A549 (cell line): ENCODE data around the gene ANKFN1.

Experiments
- EHMT2 ChIP-seq: fragments of 200-600 bp; sonication (generic); IDR thresholded peaks from 2 replicates; pipeline ENCODE4 v1.6.1; 2016; ENCODE audit warnings: antibody characterized with exemption, low read depth, mild to moderate bottlenecking, moderate library complexity
- EP300 ChIP-seq, 2 experiments: fragments of >200 bp; sonication (Bioruptor Twin); formaldehyde crosslinking; IDR thresholded peaks; 2 replicates in 1 of 2; 3 replicates in 1 of 2; pipeline ENCODE4 v1.6.1; 2016 to 2017
- HDAC2 ChIP-seq: fragments of 200-600 bp; sonication (generic); IDR thresholded peaks from 2 replicates; pipeline ENCODE4 v1.6.1; 2016
- JUNB ChIP-seq: fragments of >200 bp; sonication (Bioruptor Twin); formaldehyde crosslinking; IDR thresholded peaks from 2 replicates; pipeline ENCODE4 v1.6.1; 2016
- MAFK ChIP-seq: fragments of 450-650 bp; IDR thresholded peaks from 2 replicates; pipeline ENCODE4 v1.6.1; 2014; ENCODE audit not compliant: partially characterized antibody
- MAZ ChIP-seq: fragments of 150-350 bp; IDR thresholded peaks from 2 replicates; pipeline ENCODE4 v1.6.1; 2014; ENCODE audit warnings: antibody characterized with exemption, low read depth, low read length, borderline replicate concordance
- POLR2A ChIP-seq: IDR thresholded peaks from 2 replicates; pipeline ENCODE4 v1.6.1; 2012; ENCODE audit warnings: mild to moderate bottlenecking, low read length
- POLR2AphosphoS2 ChIP-seq: conservative IDR thresholded peaks from 2 replicates; pipeline ENCODE4 v1.6.1; 2012; ENCODE audit warnings: low read length, improper control_type of control experiment, inconsistent platforms
- RNF2 ChIP-seq: fragments of 200-600 bp; sonication (generic); IDR thresholded peaks from 2 replicates; pipeline ENCODE4 v1.6.1; 2016; ENCODE audit warnings: low read depth, mild to moderate bottlenecking, antibody characterized with exemption, moderate library complexity, borderline replicate concordance
- TF ChIP-seq, protein P1 (sequence below): fragments of 200-600 bp; sonication (generic); IDR thresholded peaks from 2 replicates; pipeline ENCODE4 v1.6.1; 2016; ENCODE audit warnings: antibody characterized with exemption, mild to moderate bottlenecking, moderate library complexity
- TF ChIP-seq, protein P2 (sequence below): fragments of >200 bp; sonication (Bioruptor Twin); formaldehyde crosslinking; IDR thresholded peaks from 3 replicates; pipeline ENCODE4 v1.5.1; 2016
- TF ChIP-seq, protein P3 (sequence below): IDR thresholded peaks from 2 replicates; pipeline ENCODE4 v1.6.1; 2012; ENCODE audit warnings: low read depth, borderline replicate concordance
- TF ChIP-seq, protein P4 (sequence below): fragments of >200 bp; sonication (Bioruptor Twin); formaldehyde crosslinking; IDR thresholded peaks from 3 replicates; pipeline ENCODE4 v1.6.1; 2016
- TF ChIP-seq, protein P5 (sequence below): fragments of 450-650 bp; IDR thresholded peaks from 2 replicates; pipeline ENCODE4 v1.6.1; 2014; ENCODE audit warnings: antibody characterized with exemption

DNA sequence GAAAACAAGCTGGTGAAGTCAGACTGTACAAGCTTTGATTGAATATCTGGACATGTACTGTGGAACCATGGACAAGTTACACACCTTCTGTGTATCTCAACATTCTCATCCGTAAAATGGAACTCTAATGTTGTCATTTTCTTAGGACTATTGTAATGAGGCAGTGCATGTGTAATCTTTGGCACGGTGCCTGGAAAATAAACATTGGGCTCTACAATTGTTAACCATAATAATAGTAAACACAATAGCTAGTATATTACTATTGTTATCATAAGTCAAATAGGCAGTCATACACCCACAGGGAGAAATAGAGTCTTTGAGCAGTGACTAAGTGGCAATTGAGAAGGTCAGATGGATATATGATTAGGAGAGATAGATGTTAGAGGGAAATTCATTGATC lies 39.8 kb upstream of the ANKFN1 start:
- TF ChIP-seq RNF2 (no peak), EP300 (IDR thresholded peaks at IDR 0.05) (no peak), MAFK (no peak), HDAC2 (no peak), POLR2A (no peak), MAZ (no peak), JUNB (no peak), POLR2AphosphoS2 (no peak), EHMT2 (no peak)
- TF ChIP-seq, protein P1, sequence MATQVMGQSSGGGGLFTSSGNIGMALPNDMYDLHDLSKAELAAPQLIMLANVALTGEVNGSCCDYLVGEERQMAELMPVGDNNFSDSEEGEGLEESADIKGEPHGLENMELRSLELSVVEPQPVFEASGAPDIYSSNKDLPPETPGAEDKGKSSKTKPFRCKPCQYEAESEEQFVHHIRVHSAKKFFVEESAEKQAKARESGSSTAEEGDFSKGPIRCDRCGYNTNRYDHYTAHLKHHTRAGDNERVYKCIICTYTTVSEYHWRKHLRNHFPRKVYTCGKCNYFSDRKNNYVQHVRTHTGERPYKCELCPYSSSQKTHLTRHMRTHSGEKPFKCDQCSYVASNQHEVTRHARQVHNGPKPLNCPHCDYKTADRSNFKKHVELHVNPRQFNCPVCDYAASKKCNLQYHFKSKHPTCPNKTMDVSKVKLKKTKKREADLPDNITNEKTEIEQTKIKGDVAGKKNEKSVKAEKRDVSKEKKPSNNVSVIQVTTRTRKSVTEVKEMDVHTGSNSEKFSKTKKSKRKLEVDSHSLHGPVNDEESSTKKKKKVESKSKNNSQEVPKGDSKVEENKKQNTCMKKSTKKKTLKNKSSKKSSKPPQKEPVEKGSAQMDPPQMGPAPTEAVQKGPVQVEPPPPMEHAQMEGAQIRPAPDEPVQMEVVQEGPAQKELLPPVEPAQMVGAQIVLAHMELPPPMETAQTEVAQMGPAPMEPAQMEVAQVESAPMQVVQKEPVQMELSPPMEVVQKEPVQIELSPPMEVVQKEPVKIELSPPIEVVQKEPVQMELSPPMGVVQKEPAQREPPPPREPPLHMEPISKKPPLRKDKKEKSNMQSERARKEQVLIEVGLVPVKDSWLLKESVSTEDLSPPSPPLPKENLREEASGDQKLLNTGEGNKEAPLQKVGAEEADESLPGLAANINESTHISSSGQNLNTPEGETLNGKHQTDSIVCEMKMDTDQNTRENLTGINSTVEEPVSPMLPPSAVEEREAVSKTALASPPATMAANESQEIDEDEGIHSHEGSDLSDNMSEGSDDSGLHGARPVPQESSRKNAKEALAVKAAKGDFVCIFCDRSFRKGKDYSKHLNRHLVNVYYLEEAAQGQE = no peak
- TF ChIP-seq, protein P2, sequence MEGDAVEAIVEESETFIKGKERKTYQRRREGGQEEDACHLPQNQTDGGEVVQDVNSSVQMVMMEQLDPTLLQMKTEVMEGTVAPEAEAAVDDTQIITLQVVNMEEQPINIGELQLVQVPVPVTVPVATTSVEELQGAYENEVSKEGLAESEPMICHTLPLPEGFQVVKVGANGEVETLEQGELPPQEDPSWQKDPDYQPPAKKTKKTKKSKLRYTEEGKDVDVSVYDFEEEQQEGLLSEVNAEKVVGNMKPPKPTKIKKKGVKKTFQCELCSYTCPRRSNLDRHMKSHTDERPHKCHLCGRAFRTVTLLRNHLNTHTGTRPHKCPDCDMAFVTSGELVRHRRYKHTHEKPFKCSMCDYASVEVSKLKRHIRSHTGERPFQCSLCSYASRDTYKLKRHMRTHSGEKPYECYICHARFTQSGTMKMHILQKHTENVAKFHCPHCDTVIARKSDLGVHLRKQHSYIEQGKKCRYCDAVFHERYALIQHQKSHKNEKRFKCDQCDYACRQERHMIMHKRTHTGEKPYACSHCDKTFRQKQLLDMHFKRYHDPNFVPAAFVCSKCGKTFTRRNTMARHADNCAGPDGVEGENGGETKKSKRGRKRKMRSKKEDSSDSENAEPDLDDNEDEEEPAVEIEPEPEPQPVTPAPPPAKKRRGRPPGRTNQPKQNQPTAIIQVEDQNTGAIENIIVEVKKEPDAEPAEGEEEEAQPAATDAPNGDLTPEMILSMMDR = no peak
- TF ChIP-seq, protein P3, sequence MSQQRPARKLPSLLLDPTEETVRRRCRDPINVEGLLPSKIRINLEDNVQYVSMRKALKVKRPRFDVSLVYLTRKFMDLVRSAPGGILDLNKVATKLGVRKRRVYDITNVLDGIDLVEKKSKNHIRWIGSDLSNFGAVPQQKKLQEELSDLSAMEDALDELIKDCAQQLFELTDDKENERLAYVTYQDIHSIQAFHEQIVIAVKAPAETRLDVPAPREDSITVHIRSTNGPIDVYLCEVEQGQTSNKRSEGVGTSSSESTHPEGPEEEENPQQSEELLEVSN = no peak
- TF ChIP-seq, protein P4, sequence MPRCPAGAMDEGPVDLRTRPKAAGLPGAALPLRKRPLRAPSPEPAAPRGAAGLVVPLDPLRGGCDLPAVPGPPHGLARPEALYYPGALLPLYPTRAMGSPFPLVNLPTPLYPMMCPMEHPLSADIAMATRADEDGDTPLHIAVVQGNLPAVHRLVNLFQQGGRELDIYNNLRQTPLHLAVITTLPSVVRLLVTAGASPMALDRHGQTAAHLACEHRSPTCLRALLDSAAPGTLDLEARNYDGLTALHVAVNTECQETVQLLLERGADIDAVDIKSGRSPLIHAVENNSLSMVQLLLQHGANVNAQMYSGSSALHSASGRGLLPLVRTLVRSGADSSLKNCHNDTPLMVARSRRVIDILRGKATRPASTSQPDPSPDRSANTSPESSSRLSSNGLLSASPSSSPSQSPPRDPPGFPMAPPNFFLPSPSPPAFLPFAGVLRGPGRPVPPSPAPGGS = no peak
- TF ChIP-seq, protein P5, sequence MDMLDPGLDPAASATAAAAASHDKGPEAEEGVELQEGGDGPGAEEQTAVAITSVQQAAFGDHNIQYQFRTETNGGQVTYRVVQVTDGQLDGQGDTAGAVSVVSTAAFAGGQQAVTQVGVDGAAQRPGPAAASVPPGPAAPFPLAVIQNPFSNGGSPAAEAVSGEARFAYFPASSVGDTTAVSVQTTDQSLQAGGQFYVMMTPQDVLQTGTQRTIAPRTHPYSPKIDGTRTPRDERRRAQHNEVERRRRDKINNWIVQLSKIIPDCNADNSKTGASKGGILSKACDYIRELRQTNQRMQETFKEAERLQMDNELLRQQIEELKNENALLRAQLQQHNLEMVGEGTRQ = no peak
